ENCODE results near the gene CHKB. TPM values are rescaled to one million over a fixed set of nuclear protein-coding genes. Genes with fewer than 3 reads are reported as not detected.
"Not testable (repeated sequence)": the region's sequence is repeated elsewhere in the genome, so short reads cannot be mapped to it uniquely, and the experiment has no call there.

CHKB gene
- total RNA-seq, 1 donor from 2014 or later: 50.4 TPM

- no peak for TF ChIP-seq CTCF (conservative IDR thresholded peaks at IDR 0.05; ENCODE audit: low read depth, low read length)
- no peak for DNase-seq (ENCODE audit: low read depth)
- H3K4me3 ChIP-seq (ENCODE audit: low read depth, low read length): no peak overlapping the region
Measured at GRCh38 chr22:50610041-50610451, 27.4 kb upstream of the CHKB start.

GRCh38 chr22:50609599-50609998 is 26.9 kb upstream of the CHKB start:
- DNase-seq (ENCODE audit: low read depth): no peak
- no peak for TF ChIP-seq CTCF (conservative IDR thresholded peaks at IDR 0.05; ENCODE audit: low read depth, low read length)
- H3K4me3 ChIP-seq (ENCODE audit: low read depth, low read length): no peak overlapping the region

GRCh38 chr22:50608996-50609395 is 26.3 kb upstream of the CHKB start:
- no peak for DNase-seq (ENCODE audit: low read depth)
- no peak for TF ChIP-seq CTCF (conservative IDR thresholded peaks at IDR 0.05; ENCODE audit: low read depth, low read length)
- no peak overlapping the region for H3K4me3 ChIP-seq (ENCODE audit: low read depth, low read length)

GRCh38 chr22:50608058-50608840 is 25.6 kb upstream of the CHKB start:
- DNase-seq (ENCODE audit: low read depth); H3K4me3 ChIP-seq (ENCODE audit: low read depth, low read length): not testable (repeated sequence)

- no peak for TF ChIP-seq CTCF (conservative IDR thresholded peaks at IDR 0.05; ENCODE audit: low read depth, low read length)
- no peak for DNase-seq (ENCODE audit: low read depth)
- no peak overlapping the region for H3K4me3 ChIP-seq (ENCODE audit: low read depth, low read length)
Measured at GRCh38 chr22:50607659-50608020, 25.0 kb upstream of the CHKB start.

GRCh38 chr22:50606946-50607658 is 24.5 kb upstream of the CHKB start:
- no peak for TF ChIP-seq CTCF (conservative IDR thresholded peaks at IDR 0.05; ENCODE audit: low read depth, low read length)
- DNase-seq (ENCODE audit: low read depth): no peak
- no peak overlapping the region for H3K4me3 ChIP-seq (ENCODE audit: low read depth, low read length)

GRCh38 chr22:50606165-50606945 is 23.7 kb upstream of the CHKB start:
- no peak overlapping the region for H3K4me3 ChIP-seq (ENCODE audit: low read depth, low read length)
- no peak for TF ChIP-seq CTCF (conservative IDR thresholded peaks at IDR 0.05; ENCODE audit: low read depth, low read length)

More at GRCh38 chr22:50606165-50606945, 23.7 kb upstream of the CHKB start:
- no peak for DNase-seq (ENCODE audit: low read depth)
